GM19463 (cell line): ENCODE measurements around the gene FAM187B.
"Not testable (repeated sequence)": the region's sequence is repeated elsewhere in the genome, so short reads cannot be mapped to it uniquely, and the experiment has no call there.

Source experiments
- ATAC-seq: cut with Tn5 transposase; IDR thresholded peaks from one replicate; pipeline ENCODE4 v1.9.1; 2021; ENCODE audit warnings: mild to moderate bottlenecking, moderate library complexity; ENCODE audit not compliant: unreplicated experiment

Gene FAM187B

GRCh38 chr19:35213663-35214632 lies 14.6 kb downstream of the FAM187B start:
- ATAC-seq = peak; percentile 77

GRCh38 chr19:35212241-35212640 lies 16.3 kb downstream of the FAM187B start:
- ATAC-seq = no peak

GRCh38 chr19:35211545-35212230 lies 16.9 kb downstream of the FAM187B start:
- no peak for ATAC-seq

GRCh38 chr19:35209646-35210045 lies 18.9 kb downstream of the FAM187B start:
- no peak for ATAC-seq

- no peak for ATAC-seq
Measured at GRCh38 chr19:35208121-35208520, 20.4 kb downstream of the FAM187B start.

- no peak for ATAC-seq
Measured at GRCh38 chr19:35207391-35207871, 21.1 kb downstream of the FAM187B start.

- no peak for ATAC-seq
Measured at GRCh38 chr19:35206855-35207254, 21.7 kb downstream of the FAM187B start.

GRCh38 chr19:35206379-35206778 lies 22.2 kb downstream of the FAM187B start:
- ATAC-seq = no peak

- peak; percentile 10 for ATAC-seq
Measured at GRCh38 chr19:35205733-35206323, 22.7 kb downstream of the FAM187B start.

- peak; percentile 80 for ATAC-seq
Measured at GRCh38 chr19:35204799-35205732, 23.5 kb downstream of the FAM187B start.

GRCh38 chr19:35202722-35203688 lies 25.5 kb downstream of the FAM187B start:
- no peak for ATAC-seq

- ATAC-seq = no peak
Measured at GRCh38 chr19:35199481-35199880, 29.1 kb downstream of the FAM187B start.

- not testable (repeated sequence) for ATAC-seq
Measured at GRCh38 chr19:35196861-35197260, 31.7 kb downstream of the FAM187B start.

- no peak for ATAC-seq
Measured at GRCh38 chr19:35195830-35196229, 32.7 kb downstream of the FAM187B start.

GRCh38 chr19:35194012-35194984 lies 34.2 kb downstream of the FAM187B start:
- no peak for ATAC-seq

GRCh38 chr19:35184884-35185283 lies 43.7 kb downstream of the FAM187B start:
- no peak for ATAC-seq

- no peak for ATAC-seq
Measured at GRCh38 chr19:35184267-35184666, 44.3 kb downstream of the FAM187B start.

GRCh38 chr19:35181387-35181786 lies 47.2 kb downstream of the FAM187B start:
- ATAC-seq = no peak
